ENCODE results near the gene GDAP2.
"Not testable (repeated sequence)": the region's sequence is repeated elsewhere in the genome, so short reads cannot be mapped to it uniquely, and the experiment has no call there.

GDAP2 gene

GRCh38 chr1:117846674-117847425 is 82.6 kb downstream of the GDAP2 start:
- DNase-seq (ENCODE audit: low read depth), result no peak
- no peak overlapping the region for H3K4me3 ChIP-seq (ENCODE audit: low read depth, low read length)
- TF ChIP-seq, protein P1, sequence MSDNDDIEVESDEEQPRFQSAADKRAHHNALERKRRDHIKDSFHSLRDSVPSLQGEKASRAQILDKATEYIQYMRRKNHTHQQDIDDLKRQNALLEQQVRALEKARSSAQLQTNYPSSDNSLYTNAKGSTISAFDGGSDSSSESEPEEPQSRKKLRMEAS (IDR thresholded peaks at IDR 0.05; ENCODE audit: low read depth, low read length), result no peak
- TF ChIP-seq POLR2A (IDR thresholded peaks at IDR 0.05; ENCODE audit: extremely low read depth, insufficient read length), result no peak
- no peak for TF ChIP-seq CTCF (IDR thresholded peaks at IDR 0.05; ENCODE audit: low read depth, low read length)
- TF ChIP-seq MYC (IDR thresholded peaks at IDR 0.05; ENCODE audit: low read depth, low read length), result no peak

- not testable (repeated sequence) for H3K4me3 ChIP-seq (ENCODE audit: low read depth, low read length); DNase-seq (ENCODE audit: low read depth)
These were observed 84.9 kb downstream of the GDAP2 start for GRCh38 chr1:117844478-117844877.

- DNase-seq (ENCODE audit: low read depth), result no peak
- no peak overlapping the region for H3K4me3 ChIP-seq (ENCODE audit: low read depth, low read length)
- TF ChIP-seq, protein P1 (IDR thresholded peaks at IDR 0.05; ENCODE audit: low read depth, low read length), result no peak
These were observed 85.6 kb downstream of the GDAP2 start for GRCh38 chr1:117843791-117844190.

DNA sequence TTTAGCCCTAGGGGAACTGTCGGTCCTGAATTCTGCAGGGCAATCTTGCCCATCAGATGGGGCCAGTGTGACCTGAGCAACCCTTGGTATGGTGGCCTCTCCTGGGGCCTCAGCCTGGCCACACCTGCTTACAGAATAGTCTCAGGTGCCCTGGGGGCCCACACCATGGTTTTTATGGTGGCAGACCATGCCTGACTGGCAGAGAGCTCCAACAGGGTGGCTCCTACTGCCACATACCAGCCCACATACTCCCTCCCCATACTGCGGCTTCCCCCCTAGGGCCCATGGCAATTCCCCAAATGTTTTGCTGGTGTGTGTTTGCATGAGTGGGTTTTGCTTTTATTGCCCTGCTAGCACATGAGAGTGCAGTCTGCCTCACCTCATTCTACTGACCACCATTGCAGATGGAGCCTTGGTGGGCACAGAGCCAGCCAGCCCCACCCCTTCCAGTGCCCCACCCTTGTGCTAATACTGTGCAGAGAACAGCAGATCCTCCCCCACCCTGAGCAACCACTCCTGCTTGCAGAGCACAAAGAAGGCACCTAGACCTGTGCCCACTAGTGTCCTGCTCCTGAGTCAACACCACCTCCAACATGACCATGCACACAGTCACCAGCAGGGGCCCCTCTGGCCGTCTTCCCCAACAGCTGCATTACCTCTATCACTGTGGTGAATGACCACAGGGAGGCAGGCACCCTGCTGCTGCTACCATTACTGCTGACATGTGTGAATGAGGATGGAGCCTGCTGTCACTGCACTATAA is 86.8 kb downstream of the GDAP2 start:
- TF ChIP-seq POLR2A (IDR thresholded peaks at IDR 0.05; ENCODE audit: extremely low read depth, insufficient read length), result no peak
- no peak for TF ChIP-seq CTCF (IDR thresholded peaks at IDR 0.05; ENCODE audit: low read depth, low read length)
- no peak for TF ChIP-seq MYC (IDR thresholded peaks at IDR 0.05; ENCODE audit: low read depth, low read length)
- TF ChIP-seq, protein P1 (IDR thresholded peaks at IDR 0.05; ENCODE audit: low read depth, low read length), result no peak
- no peak for DNase-seq (ENCODE audit: low read depth)

GRCh38 chr1:117841117-117841650 is 88.2 kb downstream of the GDAP2 start:
- TF ChIP-seq MYC (IDR thresholded peaks at IDR 0.05; ENCODE audit: low read depth, low read length) (no peak), POLR2A (IDR thresholded peaks at IDR 0.05; ENCODE audit: extremely low read depth, insufficient read length) (no peak), CTCF (IDR thresholded peaks at IDR 0.05; ENCODE audit: low read depth, low read length) (no peak)
- TF ChIP-seq, protein P1 (IDR thresholded peaks at IDR 0.05; ENCODE audit: low read depth, low read length), result no peak
- H3K4me3 ChIP-seq (ENCODE audit: low read depth, low read length), result no peak overlapping the region
- DNase-seq (ENCODE audit: low read depth), result no peak

More for the DNA sequence above, 86.8 kb downstream of the GDAP2 start:
- no peak overlapping the region for H3K4me3 ChIP-seq (ENCODE audit: low read depth, low read length)

DNA sequence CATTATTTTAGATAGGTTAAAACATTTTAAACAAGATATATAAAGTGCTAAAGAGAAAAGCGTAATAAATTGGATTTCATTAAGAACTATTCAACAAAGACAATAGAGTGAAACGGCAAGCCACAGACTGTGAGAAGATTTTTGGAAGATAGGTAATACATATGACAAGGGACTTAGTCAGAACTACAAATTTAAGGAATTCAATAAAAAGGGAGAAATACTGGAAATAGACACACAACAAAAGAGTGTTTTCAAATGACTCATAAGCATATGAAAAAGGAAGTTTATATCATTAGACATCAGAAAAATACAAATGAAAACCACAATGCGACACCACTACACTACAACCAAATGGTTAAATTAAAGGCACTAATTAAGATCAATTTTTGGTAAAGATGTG is 90.5 kb downstream of the GDAP2 start:
- H3K4me3 ChIP-seq (ENCODE audit: low read depth, low read length), result no peak overlapping the region
- TF ChIP-seq, protein P1 (IDR thresholded peaks at IDR 0.05; ENCODE audit: low read depth, low read length), result no peak
- TF ChIP-seq POLR2A (IDR thresholded peaks at IDR 0.05; ENCODE audit: extremely low read depth, insufficient read length) (no peak), MYC (IDR thresholded peaks at IDR 0.05; ENCODE audit: low read depth, low read length) (no peak), CTCF (IDR thresholded peaks at IDR 0.05; ENCODE audit: low read depth, low read length) (no peak)
- DNase-seq (ENCODE audit: low read depth), result no peak

Data from NB4 (cell line).